HG03520 (cell line): Measurements from ENCODE around the gene ZNF609.
"Not testable (repeated sequence)": the region's sequence is repeated elsewhere in the genome, so short reads cannot be mapped to it uniquely, and the experiment has no call there.

Source experiments
- ATAC-seq: cut with Tn5 transposase; IDR thresholded peaks from one replicate; pipeline ENCODE4 v1.9.1; 2021; ENCODE audit warnings: mild to moderate bottlenecking, moderate library complexity; ENCODE audit not compliant: unreplicated experiment

The ZNF609 gene

GRCh38 chr15:64640146-64640871 lies 179.9 kb downstream of the ZNF609 start:
- no peak for ATAC-seq

- no peak for ATAC-seq
Observed at GRCh38 chr15:64642875-64643274, 182.5 kb downstream of the ZNF609 start.

GRCh38 chr15:64643685-64644084 lies 183.3 kb downstream of the ZNF609 start:
- no peak for ATAC-seq

- ATAC-seq: not testable (repeated sequence)
Observed at GRCh38 chr15:64644811-64645210, 184.4 kb downstream of the ZNF609 start.

- ATAC-seq: no peak
Observed at GRCh38 chr15:64645995-64646394, 185.6 kb downstream of the ZNF609 start.

- no peak for ATAC-seq
Observed at GRCh38 chr15:64647367-64647766, 187.0 kb downstream of the ZNF609 start.

GRCh38 chr15:64650552-64650951 lies 190.2 kb downstream of the ZNF609 start:
- ATAC-seq: no peak

GRCh38 chr15:64651601-64652191 lies 191.3 kb downstream of the ZNF609 start:
- ATAC-seq: no peak

GRCh38 chr15:64653757-64654156 lies 193.4 kb downstream of the ZNF609 start:
- no peak for ATAC-seq

- ATAC-seq: no peak
Observed at GRCh38 chr15:64656508-64656907, 196.1 kb downstream of the ZNF609 start.

GRCh38 chr15:64665179-64665578 lies 204.8 kb downstream of the ZNF609 start:
- no peak for ATAC-seq

- no peak for ATAC-seq
Observed at GRCh38 chr15:64667736-64668161, 207.4 kb downstream of the ZNF609 start.

GRCh38 chr15:64673866-64674265 lies 213.5 kb downstream of the ZNF609 start:
- no peak for ATAC-seq

GRCh38 chr15:64678126-64678819 lies 217.9 kb downstream of the ZNF609 start:
- no peak for ATAC-seq

GRCh38 chr15:64680097-64680496 lies 219.7 kb downstream of the ZNF609 start:
- no peak for ATAC-seq

- no peak for ATAC-seq
Observed at GRCh38 chr15:64681424-64682024, 221.1 kb downstream of the ZNF609 start.

GRCh38 chr15:64682255-64682654 lies 221.9 kb downstream of the ZNF609 start:
- ATAC-seq: no peak

- ATAC-seq: no peak
Observed at GRCh38 chr15:64683378-64683777, 223.0 kb downstream of the ZNF609 start.

GRCh38 chr15:64685230-64685888 lies 225.0 kb downstream of the ZNF609 start:
- ATAC-seq: no peak

- ATAC-seq: no peak
Observed at GRCh38 chr15:64686130-64686735, 225.9 kb downstream of the ZNF609 start.

GRCh38 chr15:64687172-64687571 lies 226.8 kb downstream of the ZNF609 start:
- ATAC-seq: no peak
